HepG2 (cell line): ENCODE measurements around the gene CDKN2C. TPM values are rescaled to one million over a fixed set of nuclear protein-coding genes. Genes with fewer than 3 reads are reported as not detected.

Source experiments
- ATAC-seq: fragments of 200-7000 bp; cut with Tn5 transposase; 3 replicates; pipeline ENCODE4 v1.9.1; 2020; ENCODE audit warnings: mild to moderate bottlenecking, moderate library complexity
- BruUV-seq: library from RNA; stranded (reverse); fragments of 400-500 nt; replicated peaks from 2 replicates; lab custom pipeline; 2021; lab: Mats Ljungman, UMichigan
- CTCF ChIA-PET: fragments of 300-600 bp; formaldehyde crosslinking; extraction: SDS; loops from one replicate; lab custom pipeline; 2021; ENCODE audit warnings: low total read pairs, inconsistent platforms, low intra/inter-chr PET ratio; lab: Yijun Ruan, JAX
- POLR2A ChIA-PET: fragments of 350-600 bp; sonication (Branson Sonifier 250); formaldehyde crosslinking; loops from one replicate; lab custom pipeline; 2020; ENCODE audit warnings: antibody characterized with exemption, inconsistent platforms; lab: Yijun Ruan, JAX
- DNase-seq: peaks from one replicate; pipeline ENCODE4 v3.0.0-alpha.2; 2015; ENCODE audit warnings: low spot score
- FAIRE-seq: peaks from 3 replicates; lab custom pipeline; 2011; peaks lifted over from hg19 to GRCh38; lab: Jason Lieb, UNC
- H2AFZ ChIP-seq: one replicate; pipeline ENCODE4 v1.6.1; 2011; ENCODE audit warnings: low read length, inconsistent platforms
- H3K27ac ChIP-seq: fragments of 300-600 bp; 3 replicates; pipeline ENCODE4 v1.8.0; 2011; ENCODE audit warnings: mixed run types, mild to moderate bottlenecking, mixed read lengths, low read length, inconsistent platforms; ENCODE audit not compliant: insufficient read depth; ENCODE audit errors: extremely low read length
- H3K27me3 ChIP-seq, 2 experiments: fragments of 200-600 bp in 1 of 2; 2 replicates in 1 of 2; 3 replicates in 1 of 2; pipeline versions ENCODE4 v1.6.0 to v1.8.0; 2011; ENCODE audit warnings: low read length in 2 of 2, mild to moderate bottlenecking in 2 of 2, moderate library complexity in 2 of 2, inconsistent platforms in 1 of 2; ENCODE audit not compliant: insufficient read depth in 2 of 2, control insufficient read depth in 1 of 2
- H3K36me3 ChIP-seq, 2 experiments: fragments of 200-600 bp in 1 of 2; replicated peaks in 1 of 2; 2 replicates in 1 of 2; 3 replicates in 1 of 2; pipeline versions ENCODE4 v1.5.1 to v1.8.0; 2011; ENCODE audit warnings: low read length in 2 of 2, inconsistent platforms in 1 of 2; ENCODE audit not compliant: insufficient read depth in 2 of 2, control insufficient read depth in 1 of 2
- H3K4me1 ChIP-seq: 2 replicates; pipeline ENCODE4 v1.5.1; 2012; ENCODE audit warnings: low read length, inconsistent platforms; ENCODE audit not compliant: insufficient read depth
- H3K4me2 ChIP-seq: 2 replicates; pipeline ENCODE4 v1.6.0; 2011; ENCODE audit warnings: low read depth, low read length, inconsistent platforms
- H3K4me3 ChIP-seq, 3 experiments: fragments of 200-600 bp in 1 of 3; sonication (generic), shearing (Covaris generic) in 1 of 3; replicated peaks in 1 of 3; 2 replicates each; pipeline ENCODE4 v1.5.1; 2011 to 2016; ENCODE audit warnings: low read length in 3 of 3, inconsistent platforms in 2 of 3, low read depth in 2 of 3, mild to moderate bottlenecking in 2 of 3, control low read depth in 1 of 3, mixed read lengths in 1 of 3; ENCODE audit not compliant: insufficient read depth in 1 of 3
- H3K79me2 ChIP-seq: one replicate; pipeline ENCODE4 v1.6.1; 2011; ENCODE audit warnings: low read length, inconsistent platforms; ENCODE audit not compliant: insufficient read depth
- H3K9ac ChIP-seq: 2 replicates; pipeline ENCODE4 v1.6.0; 2011; ENCODE audit warnings: mild to moderate bottlenecking, low read depth, low read length, inconsistent platforms; ENCODE audit not compliant: insufficient read depth
- H3K9me3 ChIP-seq: 2 replicates; pipeline ENCODE4 v1.5.1; 2012; ENCODE audit warnings: mild to moderate bottlenecking, low read length
- H4K20me1 ChIP-seq: 2 replicates; pipeline ENCODE4 v1.6.0; 2011; ENCODE audit warnings: inconsistent platforms, mild to moderate bottlenecking, low read length, moderate library complexity; ENCODE audit not compliant: insufficient read depth
- BRD4 ChIP-seq: sonication (generic); formaldehyde crosslinking; IDR thresholded peaks from 2 replicates; pipeline ENCODE4 v1.4.0; 2020; ENCODE audit warnings: missing genetic modification reagents
- CTCF ChIP-seq: sonication (generic); formaldehyde crosslinking; IDR thresholded peaks from 2 replicates; pipeline ENCODE4 v1.5.0; 2020; ENCODE audit warnings: mild to moderate bottlenecking, missing genetic modification reagents, moderate library complexity
- MAFF ChIP-seq: IDR thresholded peaks from 2 replicates; pipeline ENCODE4 v1.6.1; 2011; ENCODE audit warnings: low read depth, low read length, improper control_type of control experiment
- MAFK ChIP-seq, 2 experiments: IDR thresholded peaks in 1 of 2; conservative IDR thresholded peaks in 1 of 2; 2 replicates each; pipeline ENCODE4 v1.6.1; 2011; ENCODE audit warnings: improper control_type of control experiment in 2 of 2, low read length in 2 of 2
- ZNF367 ChIP-seq: sonication (generic); formaldehyde crosslinking; IDR thresholded peaks from 2 replicates; pipeline ENCODE4 v1.4.0; 2020; ENCODE audit warnings: missing genetic modification reagents, borderline replicate concordance
- WGBS: methylation state at CpG from one replicate; pipeline ENCODE4 v1.1.6; 2017; ENCODE audit warnings: low lambda C conversion rate; 5-methylcytosine and 5-hydroxymethylcytosine counted together
- in situ Hi-C: cut with HindIII; loops from 2 replicates; pipeline ENCODE4 v1.10.0; 2017; ENCODE audit warnings: low pct_unique_long_range_greater_than_20kb; ENCODE audit not compliant: extremely low pct_ligation_motif_present
- intact Hi-C: fragments of 100-400 bp; cut with micrococcal nuclease; formaldehyde crosslinking; loops from one replicate; pipeline ENCODE4 v1.10.0; 2022; ENCODE audit not compliant: unreplicated experiment
- polyA plus RNA-seq, 8 experiments: library from polyadenylated mRNA; depleted of rRNA in 3 of 8; stranded (reverse) in 7 of 8; unstranded in 1 of 8; fragments of >200 nt; fragmentation: Illumina TruSeq in 4 of 8; extraction: Trizol in 4 of 8; gene quantifications; 2 replicates each; pipeline versions ENCODE4 v1.2.1 to v1.2.3, GENCODE V29; 2011 to 2016; ENCODE audit warnings: low read depth in 4 of 8, missing spikeins in 1 of 8, mixed read lengths in 1 of 8; ENCODE audit not compliant: insufficient read depth in 1 of 8
- total RNA-seq, 5 experiments: library from RNA; depleted of rRNA; stranded (reverse); fragments of >200 nt; fragmentation: Illumina TruSeq; extraction: Trizol; gene quantifications; 2 replicates each; pipeline ENCODE4 v1.2.3, GENCODE V29; 2016; ENCODE audit warnings: low read depth in 1 of 5
- TF ChIP-seq, protein P1 (sequence below): sonication (generic); formaldehyde crosslinking; IDR thresholded peaks from 2 replicates; pipeline ENCODE4 v1.5.1; 2020; ENCODE audit warnings: missing genetic modification reagents, mild to moderate bottlenecking, borderline replicate concordance
- TF ChIP-seq, protein P2 (sequence below): IDR thresholded peaks from 2 replicates; pipeline ENCODE4 v1.6.1; 2016; ENCODE audit warnings: low read depth, control low read depth
- TF ChIP-seq, protein P3 (sequence below): sonication (generic); formaldehyde crosslinking; IDR thresholded peaks from 2 replicates; pipeline ENCODE4 v1.4.0; 2020; ENCODE audit warnings: mild to moderate bottlenecking, missing genetic modification reagents

Gene CDKN2C
- total and polyA plus RNA-seq, 2 of the 13 experiments (the other 11 are each of a cell fraction or from before 2014, with no cell fraction given), result 7.8 to 13.7 TPM

- Histone ChIP-seq H3K4me2 (no peak overlapping the region), H2AFZ (no peak overlapping the region), H4K20me1 (no peaks in the 10 kb centered on the region), H3K27ac (no peak overlapping the region), H3K36me3 (no peaks in the 10 kb centered on the region), H3K9me3 (no peaks in the 10 kb centered on the region), H3K79me2 (no peaks in the 10 kb centered on the region), H3K4me1 (peaks cover 9% of the 10 kb centered on the region; the same call in 1 of the 2 replicates), H3K9ac (no peak overlapping the region), H3K27me3 (no peaks in the 10 kb centered on the region), H3K4me3 (no peak overlapping the region)
- FAIRE-seq, result no peak
- POLR2A ChIA-PET, result no interaction called here
- intact Hi-C loops, result no loop called here
- CTCF ChIA-PET, result no interaction called here
- TF ChIP-seq, protein P1, sequence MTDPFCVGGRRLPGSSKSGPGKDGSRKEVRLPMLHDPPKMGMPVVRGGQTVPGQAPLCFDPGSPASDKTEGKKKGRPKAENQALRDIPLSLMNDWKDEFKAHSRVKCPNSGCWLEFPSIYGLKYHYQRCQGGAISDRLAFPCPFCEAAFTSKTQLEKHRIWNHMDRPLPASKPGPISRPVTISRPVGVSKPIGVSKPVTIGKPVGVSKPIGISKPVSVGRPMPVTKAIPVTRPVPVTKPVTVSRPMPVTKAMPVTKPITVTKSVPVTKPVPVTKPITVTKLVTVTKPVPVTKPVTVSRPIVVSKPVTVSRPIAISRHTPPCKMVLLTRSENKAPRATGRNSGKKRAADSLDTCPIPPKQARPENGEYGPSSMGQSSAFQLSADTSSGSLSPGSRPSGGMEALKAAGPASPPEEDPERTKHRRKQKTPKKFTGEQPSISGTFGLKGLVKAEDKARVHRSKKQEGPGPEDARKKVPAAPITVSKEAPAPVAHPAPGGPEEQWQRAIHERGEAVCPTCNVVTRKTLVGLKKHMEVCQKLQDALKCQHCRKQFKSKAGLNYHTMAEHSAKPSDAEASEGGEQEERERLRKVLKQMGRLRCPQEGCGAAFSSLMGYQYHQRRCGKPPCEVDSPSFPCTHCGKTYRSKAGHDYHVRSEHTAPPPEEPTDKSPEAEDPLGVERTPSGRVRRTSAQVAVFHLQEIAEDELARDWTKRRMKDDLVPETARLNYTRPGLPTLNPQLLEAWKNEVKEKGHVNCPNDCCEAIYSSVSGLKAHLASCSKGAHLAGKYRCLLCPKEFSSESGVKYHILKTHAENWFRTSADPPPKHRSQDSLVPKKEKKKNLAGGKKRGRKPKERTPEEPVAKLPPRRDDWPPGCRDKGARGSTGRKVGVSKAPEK (CRISPR knock-in tag), result no peak
- TF ChIP-seq MAFK (conservative IDR thresholded peaks at IDR 0.05 in 1 of 2, IDR thresholded peaks at IDR 0.05 in 1 of 2; ENCODE audit: low read length in 2 of 2) (peak; percentile 9 to 60; a peak in 2 of 4 replicates), MAFF (peak; percentile 9; the same call in 1 of the 2 replicates)
- 92% methylated on average over 3 of the region's 3 CpGs for WGBS
- ATAC-seq, result no peak
- in situ Hi-C loops, result no loop called here
- BruUV-seq, result no TSS peak
- DNase-seq, result no peak
Observed at GRCh38 chr1:50993645-50994044, 23.6 kb downstream of the CDKN2C start.

DNA sequence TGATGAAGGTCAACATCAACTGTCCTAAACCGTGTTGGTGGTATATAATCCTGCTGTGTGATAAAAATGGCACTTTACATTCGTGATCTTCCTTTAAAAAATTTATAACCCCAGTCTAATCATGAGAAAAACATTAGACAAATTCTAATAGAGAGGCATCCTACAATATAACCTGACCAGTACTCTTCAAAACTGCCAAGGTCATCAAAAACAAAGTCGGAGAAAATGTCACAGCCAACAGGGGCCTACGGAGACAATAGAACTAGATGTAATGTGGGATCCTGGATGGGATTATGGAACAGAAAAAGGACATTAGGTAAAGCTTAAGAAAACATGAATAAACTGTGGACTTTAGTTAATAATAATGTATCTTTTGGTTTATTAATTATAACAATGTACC, 25.0 kb downstream of the CDKN2C start:
- ChIA-PET CTCF (no interaction called here), POLR2A (no interaction called here)
- ATAC-seq (no peak), DNase-seq (no peak), FAIRE-seq (no peak)
- BruUV-seq, result no TSS peak
- Histone ChIP-seq H3K9me3 (no peaks in the 10 kb centered on the region), H3K79me2 (no peaks in the 10 kb centered on the region), H3K36me3 (no peaks in the 10 kb centered on the region), H3K27me3 (no peaks in the 10 kb centered on the region), H3K4me3 (no peak overlapping the region), H3K4me1 (peaks cover 5% of the 10 kb centered on the region; the same call in 1 of the 2 replicates), H2AFZ (no peak overlapping the region), H4K20me1 (no peaks in the 10 kb centered on the region), H3K27ac (no peak overlapping the region), H3K9ac (no peak overlapping the region), H3K4me2 (no peak overlapping the region)
- intact Hi-C loops, result no loop called here
- WGBS, result 92% methylated on average over 4 of the region's 4 CpGs
- in situ Hi-C loops, result no loop called here
- TF ChIP-seq, protein P2, sequence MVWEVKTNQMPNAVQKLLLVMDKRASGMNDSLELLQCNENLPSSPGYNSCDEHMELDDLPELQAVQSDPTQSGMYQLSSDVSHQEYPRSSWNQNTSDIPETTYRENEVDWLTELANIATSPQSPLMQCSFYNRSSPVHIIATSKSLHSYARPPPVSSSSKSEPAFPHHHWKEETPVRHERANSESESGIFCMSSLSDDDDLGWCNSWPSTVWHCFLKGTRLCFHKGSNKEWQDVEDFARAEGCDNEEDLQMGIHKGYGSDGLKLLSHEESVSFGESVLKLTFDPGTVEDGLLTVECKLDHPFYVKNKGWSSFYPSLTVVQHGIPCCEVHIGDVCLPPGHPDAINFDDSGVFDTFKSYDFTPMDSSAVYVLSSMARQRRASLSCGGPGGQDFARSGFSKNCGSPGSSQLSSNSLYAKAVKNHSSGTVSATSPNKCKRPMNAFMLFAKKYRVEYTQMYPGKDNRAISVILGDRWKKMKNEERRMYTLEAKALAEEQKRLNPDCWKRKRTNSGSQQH (CRISPR knock-in tag), result no peak
- TF ChIP-seq CTCF (CRISPR knock-in tag), result no peak
- no peak for TF ChIP-seq BRD4
- TF ChIP-seq, protein P3, sequence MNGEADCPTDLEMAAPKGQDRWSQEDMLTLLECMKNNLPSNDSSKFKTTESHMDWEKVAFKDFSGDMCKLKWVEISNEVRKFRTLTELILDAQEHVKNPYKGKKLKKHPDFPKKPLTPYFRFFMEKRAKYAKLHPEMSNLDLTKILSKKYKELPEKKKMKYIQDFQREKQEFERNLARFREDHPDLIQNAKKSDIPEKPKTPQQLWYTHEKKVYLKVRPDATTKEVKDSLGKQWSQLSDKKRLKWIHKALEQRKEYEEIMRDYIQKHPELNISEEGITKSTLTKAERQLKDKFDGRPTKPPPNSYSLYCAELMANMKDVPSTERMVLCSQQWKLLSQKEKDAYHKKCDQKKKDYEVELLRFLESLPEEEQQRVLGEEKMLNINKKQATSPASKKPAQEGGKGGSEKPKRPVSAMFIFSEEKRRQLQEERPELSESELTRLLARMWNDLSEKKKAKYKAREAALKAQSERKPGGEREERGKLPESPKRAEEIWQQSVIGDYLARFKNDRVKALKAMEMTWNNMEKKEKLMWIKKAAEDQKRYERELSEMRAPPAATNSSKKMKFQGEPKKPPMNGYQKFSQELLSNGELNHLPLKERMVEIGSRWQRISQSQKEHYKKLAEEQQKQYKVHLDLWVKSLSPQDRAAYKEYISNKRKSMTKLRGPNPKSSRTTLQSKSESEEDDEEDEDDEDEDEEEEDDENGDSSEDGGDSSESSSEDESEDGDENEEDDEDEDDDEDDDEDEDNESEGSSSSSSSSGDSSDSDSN (CRISPR knock-in tag), result no peak
- TF ChIP-seq MAFK (conservative IDR thresholded peaks at IDR 0.05 in 1 of 2, IDR thresholded peaks at IDR 0.05 in 1 of 2; ENCODE audit: low read length in 2 of 2), result peak; percentile 83 to 90
- no peak for TF ChIP-seq ZNF367
